HG02938 (cell line): ENCODE results near the gene OR4F17.
"Not testable (repeated sequence)": the region's sequence is repeated elsewhere in the genome, so short reads cannot be mapped to it uniquely, and the experiment has no call there.

Experiments
- ATAC-seq: cut with Tn5 transposase; IDR thresholded peaks from one replicate; pipeline ENCODE4 v1.9.1; 2021; ENCODE audit warnings: mild to moderate bottlenecking, moderate library complexity; ENCODE audit not compliant: unreplicated experiment

Gene OR4F17

GRCh38 chr19:106804-107203 lies at the start of gene OR4F17:
TSS of gene OR4F17 (plus strand) at chr19:107104. CDS start at chr19:110679, 3,575 bp downstream.
- not testable (repeated sequence) for ATAC-seq

GRCh38 chr19:70793-71192 lies 36.1 kb upstream of the OR4F17 start:
- not testable (repeated sequence) for ATAC-seq

GRCh38 chr19:82864-83263 lies 24.0 kb upstream of the OR4F17 start:
- not testable (repeated sequence) for ATAC-seq

- ATAC-seq: not testable (repeated sequence)
Observed at GRCh38 chr19:83626-84025, 23.3 kb upstream of the OR4F17 start.

GRCh38 chr19:90678-91077 lies 16.2 kb upstream of the OR4F17 start:
- not testable (repeated sequence) for ATAC-seq

- not testable (repeated sequence) for ATAC-seq
Observed at GRCh38 chr19:94794-95193, 12.1 kb upstream of the OR4F17 start.

DNA sequence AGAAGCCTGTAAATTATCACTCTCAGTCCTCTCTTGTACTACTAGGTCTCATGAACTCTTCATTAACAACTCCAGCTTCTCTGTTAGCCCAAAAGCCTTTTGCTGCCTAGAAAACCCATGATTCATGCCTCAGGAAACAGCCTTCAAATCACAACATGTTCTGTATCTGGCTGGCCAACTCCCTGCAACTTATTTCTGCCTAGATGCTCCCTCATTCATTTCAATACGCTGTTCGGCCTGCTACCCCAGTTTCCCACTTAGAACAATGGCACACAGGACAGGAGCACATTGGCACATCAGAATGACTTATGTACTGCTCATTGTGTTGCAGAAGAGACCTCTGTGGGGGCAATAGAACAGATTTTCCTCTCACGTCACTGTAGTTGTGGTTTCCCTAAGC lies 9.3 kb upstream of the OR4F17 start:
- not testable (repeated sequence) for ATAC-seq

GRCh38 chr19:120443-121140 lies 13.7 kb downstream of the OR4F17 start:
- not testable (repeated sequence) for ATAC-seq
